ENCODE measurements around the gene NUPR1. TPM values are rescaled to one million over a fixed set of nuclear protein-coding genes. Genes with fewer than 3 reads are reported as not detected.

The NUPR1 gene
- total RNA-seq, 1 donor from 2014 or later = 3.8 TPM

DNA sequence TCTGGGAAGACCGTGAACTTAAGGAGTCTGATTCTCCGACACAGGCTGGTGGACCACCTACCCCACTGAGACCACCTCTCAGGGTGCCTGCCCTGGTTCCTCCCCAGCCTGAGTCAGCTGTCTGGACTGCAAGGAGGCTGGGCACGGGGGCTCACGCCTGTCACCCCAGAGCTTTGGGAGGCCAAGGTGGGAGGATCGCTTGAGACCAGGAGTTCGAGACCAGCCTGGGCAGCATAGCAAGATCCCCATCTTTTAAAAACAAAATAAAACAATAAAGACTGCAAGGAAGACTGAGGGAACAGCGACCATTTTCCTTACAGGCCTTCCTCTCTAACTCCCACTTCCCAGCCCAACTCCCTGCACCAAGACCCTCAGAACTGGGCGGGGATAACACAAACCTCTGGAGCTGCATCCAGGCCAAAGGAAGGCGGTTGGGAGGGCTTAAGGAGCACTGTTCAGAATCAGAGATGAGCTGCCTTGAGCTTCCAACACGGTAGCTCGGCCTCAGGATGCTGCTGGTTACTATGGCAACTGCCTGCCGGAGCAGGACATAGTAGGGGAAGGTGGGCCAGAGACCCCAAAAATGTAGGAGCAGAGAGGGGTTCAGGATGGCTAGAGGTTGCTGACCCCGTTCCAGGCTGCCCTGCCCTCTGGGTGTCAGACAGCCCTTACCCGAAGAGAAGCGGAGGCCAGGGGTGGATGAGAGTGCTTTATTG lies 40.0 kb downstream of the NUPR1 start:
- no peaks in the 10 kb centered on the region for H3K9me3 ChIP-seq (ENCODE audit: insufficient read depth, low read depth, low read length)
- H3K27ac ChIP-seq (ENCODE audit: low read depth, low read length) = no peak overlapping the region
- no peaks in the 10 kb centered on the region for H4K20me1 ChIP-seq (ENCODE audit: insufficient read depth, low read length)
- FAIRE-seq (no peak), DNase-seq (ENCODE audit: low read depth) (no peak)
- no peaks in the 10 kb centered on the region for H3K79me2 ChIP-seq (ENCODE audit: insufficient read depth, low read length)
- Mint-ChIP-seq H3K36me3 (ENCODE audit: low read depth, unreplicated experiment) (no peaks in the 10 kb centered on the region), H3K9me3 (ENCODE audit: unreplicated experiment) (no peaks in the 10 kb centered on the region), H3K27me3 (ENCODE audit: low read depth, unreplicated experiment) (peaks cover 41% of the 10 kb centered on the region), H3K4me1 (ENCODE audit: low read depth, unreplicated experiment) (peaks cover 8% of the 10 kb centered on the region), H3K4me3 (ENCODE audit: unreplicated experiment) (no peak overlapping the region), H3K27ac (ENCODE audit: unreplicated experiment) (no peak overlapping the region)
- H3K4me1 ChIP-seq (ENCODE audit: insufficient read depth, low read length) = no peaks in the 10 kb centered on the region
- H3K4me3 ChIP-seq (ENCODE audit: insufficient read depth, low read depth, low read length) = no peak overlapping the region
- no peak overlapping the region for H2AFZ ChIP-seq (ENCODE audit: low read depth, low read length)
- H3K27me3 ChIP-seq (ENCODE audit: insufficient read depth, low read length) = no peaks in the 10 kb centered on the region
- no peaks in the 10 kb centered on the region for H3K36me3 ChIP-seq (ENCODE audit: insufficient read depth, low read length)
- H3K9ac ChIP-seq (ENCODE audit: low read length) = no peak overlapping the region
- H3K4me2 ChIP-seq (ENCODE audit: low read length) = no peak overlapping the region
- no peak for TF ChIP-seq EZH2 (IDR thresholded peaks at IDR 0.05; ENCODE audit: insufficient read depth, low read length)
- TF ChIP-seq, protein P1, sequence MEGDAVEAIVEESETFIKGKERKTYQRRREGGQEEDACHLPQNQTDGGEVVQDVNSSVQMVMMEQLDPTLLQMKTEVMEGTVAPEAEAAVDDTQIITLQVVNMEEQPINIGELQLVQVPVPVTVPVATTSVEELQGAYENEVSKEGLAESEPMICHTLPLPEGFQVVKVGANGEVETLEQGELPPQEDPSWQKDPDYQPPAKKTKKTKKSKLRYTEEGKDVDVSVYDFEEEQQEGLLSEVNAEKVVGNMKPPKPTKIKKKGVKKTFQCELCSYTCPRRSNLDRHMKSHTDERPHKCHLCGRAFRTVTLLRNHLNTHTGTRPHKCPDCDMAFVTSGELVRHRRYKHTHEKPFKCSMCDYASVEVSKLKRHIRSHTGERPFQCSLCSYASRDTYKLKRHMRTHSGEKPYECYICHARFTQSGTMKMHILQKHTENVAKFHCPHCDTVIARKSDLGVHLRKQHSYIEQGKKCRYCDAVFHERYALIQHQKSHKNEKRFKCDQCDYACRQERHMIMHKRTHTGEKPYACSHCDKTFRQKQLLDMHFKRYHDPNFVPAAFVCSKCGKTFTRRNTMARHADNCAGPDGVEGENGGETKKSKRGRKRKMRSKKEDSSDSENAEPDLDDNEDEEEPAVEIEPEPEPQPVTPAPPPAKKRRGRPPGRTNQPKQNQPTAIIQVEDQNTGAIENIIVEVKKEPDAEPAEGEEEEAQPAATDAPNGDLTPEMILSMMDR (IDR thresholded peaks at IDR 0.05; ENCODE audit: insufficient read depth, low read depth, low read length) = no peak

DNA sequence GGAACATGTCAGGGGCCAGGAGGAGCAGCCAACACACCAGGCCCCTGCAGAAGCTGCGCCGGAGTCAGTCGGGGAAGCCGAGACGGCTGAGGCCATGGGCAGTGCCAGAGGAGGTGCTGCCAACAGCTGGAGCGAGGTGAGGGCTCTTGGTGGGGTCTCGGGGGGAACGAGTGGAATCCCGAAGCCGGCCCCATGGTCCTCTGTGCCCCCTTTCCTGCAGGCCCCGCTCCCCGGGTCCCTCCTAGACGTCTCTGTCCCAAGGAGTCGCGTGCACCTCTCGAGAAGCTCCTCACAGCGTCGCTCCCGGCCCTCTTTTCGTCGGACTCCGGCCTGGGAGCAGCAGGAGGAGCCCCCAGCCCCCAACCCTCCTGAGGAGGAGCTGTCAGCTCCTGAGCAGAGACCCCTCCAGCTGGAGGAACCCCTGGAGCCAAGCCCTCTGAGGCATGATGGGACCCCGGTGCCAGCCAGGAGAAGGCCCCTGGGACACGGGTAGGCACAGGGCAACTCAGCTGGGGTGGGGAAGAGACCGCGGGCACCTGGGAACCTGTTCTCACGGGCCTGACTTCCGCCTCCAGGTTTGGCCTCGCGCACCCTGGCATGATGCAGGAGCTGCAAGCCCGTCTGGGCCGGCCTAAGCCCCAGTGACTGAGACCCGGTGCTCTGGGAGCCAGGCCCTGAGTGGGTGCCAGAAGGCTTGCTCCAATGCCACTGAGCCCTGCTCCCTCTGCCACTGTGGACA lies 40.7 kb downstream of the NUPR1 start:
- Mint-ChIP-seq H3K4me3 (ENCODE audit: unreplicated experiment) (no peak overlapping the region), H3K27ac (ENCODE audit: unreplicated experiment) (no peak overlapping the region), H3K9me3 (ENCODE audit: unreplicated experiment) (no peaks in the 10 kb centered on the region), H3K27me3 (ENCODE audit: low read depth, unreplicated experiment) (peaks cover 41% of the 10 kb centered on the region), H3K36me3 (ENCODE audit: low read depth, unreplicated experiment) (no peaks in the 10 kb centered on the region), H3K4me1 (ENCODE audit: low read depth, unreplicated experiment) (peaks cover 8% of the 10 kb centered on the region)
- H2AFZ ChIP-seq (ENCODE audit: low read depth, low read length) = no peak overlapping the region
- no peak for DNase-seq (ENCODE audit: low read depth)
- no peak overlapping the region for H3K4me3 ChIP-seq (ENCODE audit: insufficient read depth, low read depth, low read length)
- H3K36me3 ChIP-seq (ENCODE audit: insufficient read depth, low read length) = no peaks in the 10 kb centered on the region
- no peak overlapping the region for H3K4me2 ChIP-seq (ENCODE audit: low read length)
- TF ChIP-seq, protein P1 (IDR thresholded peaks at IDR 0.05; ENCODE audit: insufficient read depth, low read depth, low read length) = no peak
- no peak for TF ChIP-seq EZH2 (IDR thresholded peaks at IDR 0.05; ENCODE audit: insufficient read depth, low read length)
- no peaks in the 10 kb centered on the region for H4K20me1 ChIP-seq (ENCODE audit: insufficient read depth, low read length)
- no peak overlapping the region for H3K9ac ChIP-seq (ENCODE audit: low read length)
- H3K79me2 ChIP-seq (ENCODE audit: insufficient read depth, low read length) = no peaks in the 10 kb centered on the region
- no peak overlapping the region for H3K27ac ChIP-seq (ENCODE audit: low read depth, low read length)
- H3K27me3 ChIP-seq (ENCODE audit: insufficient read depth, low read length) = no peaks in the 10 kb centered on the region
- H3K9me3 ChIP-seq (ENCODE audit: insufficient read depth, low read depth, low read length) = no peaks in the 10 kb centered on the region
- no peak for FAIRE-seq
- H3K4me1 ChIP-seq (ENCODE audit: insufficient read depth, low read length) = no peaks in the 10 kb centered on the region

DNA sequence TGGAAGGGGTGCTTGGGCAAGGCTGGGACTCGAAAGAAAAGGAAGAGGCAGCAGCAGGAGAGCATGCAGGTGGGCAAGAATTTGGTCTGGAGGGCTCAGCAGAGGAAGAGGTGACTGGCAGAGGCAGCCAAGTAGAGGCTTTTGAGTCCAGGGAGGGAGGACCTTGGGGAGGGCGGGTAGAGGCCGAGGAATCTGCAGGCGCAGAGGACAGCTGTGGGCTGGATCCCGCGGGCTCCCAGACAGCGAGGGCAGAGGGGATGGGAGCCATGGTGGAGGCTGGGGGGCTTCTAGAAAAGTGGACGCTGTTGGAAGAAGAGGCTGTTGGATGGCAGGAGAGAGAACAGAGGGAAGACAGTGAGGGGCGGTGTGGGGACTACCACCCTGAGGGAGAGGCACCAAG lies 41.4 kb downstream of the NUPR1 start:
- H3K36me3 ChIP-seq (ENCODE audit: insufficient read depth, low read length) = no peaks in the 10 kb centered on the region
- peaks cover 8% of the 10 kb centered on the region for H3K4me1 Mint-ChIP-seq (ENCODE audit: low read depth, unreplicated experiment)
- DNase-seq (ENCODE audit: low read depth) = no peak

More for the DNA sequence above, 41.4 kb downstream of the NUPR1 start:
- Histone ChIP-seq H3K4me1 (ENCODE audit: insufficient read depth, low read length) (no peaks in the 10 kb centered on the region), H4K20me1 (ENCODE audit: insufficient read depth, low read length) (no peaks in the 10 kb centered on the region), H3K27ac (ENCODE audit: low read depth, low read length) (no peak overlapping the region), H3K4me2 (ENCODE audit: low read length) (no peak overlapping the region), H3K4me3 (ENCODE audit: insufficient read depth, low read depth, low read length) (no peak overlapping the region), H3K9me3 (ENCODE audit: insufficient read depth, low read depth, low read length) (no peaks in the 10 kb centered on the region), H2AFZ (ENCODE audit: low read depth, low read length) (no peak overlapping the region), H3K9ac (ENCODE audit: low read length) (no peak overlapping the region), H3K27me3 (ENCODE audit: insufficient read depth, low read length) (no peaks in the 10 kb centered on the region), H3K79me2 (ENCODE audit: insufficient read depth, low read length) (no peaks in the 10 kb centered on the region)
- FAIRE-seq = no peak
- Mint-ChIP-seq H3K9me3 (ENCODE audit: unreplicated experiment) (no peaks in the 10 kb centered on the region), H3K27ac (ENCODE audit: unreplicated experiment) (no peak overlapping the region), H3K36me3 (ENCODE audit: low read depth, unreplicated experiment) (no peaks in the 10 kb centered on the region), H3K27me3 (ENCODE audit: low read depth, unreplicated experiment) (peaks cover 41% of the 10 kb centered on the region), H3K4me3 (ENCODE audit: unreplicated experiment) (no peak overlapping the region)
- TF ChIP-seq, protein P1 (IDR thresholded peaks at IDR 0.05; ENCODE audit: insufficient read depth, low read depth, low read length) = no peak
- no peak for TF ChIP-seq EZH2 (IDR thresholded peaks at IDR 0.05; ENCODE audit: insufficient read depth, low read length)
